PFSK-1 (cell line): ENCODE measurements around the gene ZNF724.

Source experiments
- FOXP2 ChIP-seq: optimal IDR thresholded peaks from 2 replicates; pipeline ENCODE3; 2011; ENCODE audit warnings: borderline replicate concordance, control low read depth, inconsistent platforms; ENCODE audit not compliant: insufficient read depth; ENCODE audit errors: extremely low read length, extremely low read depth
- POLR2AphosphoS5 ChIP-seq: IDR thresholded peaks from 2 replicates; pipeline ENCODE4 v1.6.1; 2012; ENCODE audit warnings: low read depth, mild to moderate bottlenecking, control low read depth, low read length, moderate library complexity
- REST ChIP-seq, 2 experiments: IDR thresholded peaks; 2 replicates each; pipeline versions ENCODE4 v1.6.1 to v1.8.0; 2011 to 2012; ENCODE audit warnings: low read depth in 2 of 2, low read length in 2 of 2, control low read depth in 1 of 2, inconsistent platforms in 1 of 2, mild to moderate bottlenecking in 1 of 2, moderate library complexity in 1 of 2; ENCODE audit not compliant: insufficient read depth in 1 of 2
- SIN3A ChIP-seq: IDR thresholded peaks from 2 replicates; pipeline ENCODE4 v1.6.1; 2012; ENCODE audit warnings: mild to moderate bottlenecking, low read length, moderate library complexity, borderline replicate concordance; ENCODE audit not compliant: insufficient read depth
- TAF1 ChIP-seq: IDR thresholded peaks from 2 replicates; pipeline ENCODE4 v1.6.1; 2012; ENCODE audit warnings: low read length, control low read depth, borderline replicate concordance; ENCODE audit not compliant: insufficient read depth

DNA sequence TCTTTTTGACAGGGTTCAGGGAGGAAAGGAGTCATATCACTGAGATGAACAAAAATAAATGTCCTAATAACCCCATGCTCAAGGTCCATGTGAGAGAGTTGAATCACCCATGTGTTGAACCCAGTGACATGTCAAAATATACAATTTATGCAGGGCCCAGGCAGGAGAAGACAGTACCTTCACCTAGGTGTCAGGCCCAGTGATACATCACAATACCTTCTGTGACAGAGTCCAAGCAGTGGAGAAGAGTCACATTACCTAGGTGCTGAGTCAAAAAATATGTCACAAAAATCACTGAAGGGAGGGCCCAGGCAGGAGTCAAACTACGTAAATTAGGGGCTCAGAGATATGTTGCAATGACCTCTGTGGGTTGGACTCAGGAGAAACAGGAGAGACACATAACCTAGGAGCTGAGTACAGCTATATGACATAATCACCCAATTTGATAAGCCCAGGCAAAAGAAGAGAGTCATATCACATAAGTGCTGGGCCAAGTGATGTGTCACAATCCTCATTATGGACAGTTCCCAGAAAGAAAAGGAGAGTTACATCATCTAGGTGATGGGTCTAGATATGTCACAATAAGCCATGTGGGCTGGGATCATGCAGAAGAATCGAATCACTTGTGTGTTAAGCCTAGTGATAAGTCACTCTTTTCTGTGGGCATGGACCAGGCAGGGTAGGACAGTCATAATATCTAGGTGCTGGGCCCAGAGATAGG is 13.8 kb upstream of the ZNF724 start:
- TF ChIP-seq TAF1 (no peak), POLR2AphosphoS5 (no peak), REST (IDR thresholded peaks at IDR 0.05; ENCODE audit: insufficient read depth in 1 of 2, low read depth in 2 of 2, low read length in 2 of 2) (no peak), SIN3A (no peak), FOXP2 (no peak)
